Measurements from ENCODE around the gene MSMO1. TPM values are rescaled to one million over a fixed set of nuclear protein-coding genes. Genes with fewer than 3 reads are reported as not detected.

Gene MSMO1
- polyA plus RNA-seq, 1 donor from 2014 or later: 242 TPM

DNA sequence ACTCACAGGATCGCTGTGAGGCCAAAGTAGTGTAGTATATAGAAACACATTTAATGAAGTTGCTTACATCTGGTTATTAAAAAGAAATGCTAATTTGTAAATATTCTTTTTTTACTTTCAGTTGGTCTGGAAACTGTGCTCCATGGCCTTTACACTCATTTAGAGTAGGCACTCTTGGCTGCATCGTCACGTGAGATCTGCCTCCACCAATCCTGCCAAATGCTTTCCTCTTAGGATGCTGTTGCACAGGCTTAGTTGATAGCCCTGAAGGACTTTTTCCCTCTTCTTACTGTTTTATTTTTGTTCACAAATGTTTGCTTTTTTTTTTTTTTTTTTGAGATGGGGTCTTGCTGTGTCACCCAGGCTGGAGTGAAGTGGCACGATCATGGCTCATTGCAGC is 57.7 kb downstream of the MSMO1 start:
- Histone ChIP-seq H3K79me2 (replicated peaks; ENCODE audit: insufficient read depth, low read length) (peaks cover 97% of the 10 kb centered on the region), H3K27ac (ENCODE audit: low read length) (peak overlapping the region; percentile 6), H3K4me3 (ENCODE audit: low read length) (no peak overlapping the region), H3K27me3 (ENCODE audit: insufficient read depth, low read depth, low read length) (no peaks in the 10 kb centered on the region), H3K9me2 (ENCODE audit: insufficient read depth, low read length) (no peaks in the 10 kb centered on the region), H3K9ac (ENCODE audit: low read length) (no peak overlapping the region), H3K4me2 (ENCODE audit: low read length) (no peak overlapping the region), H2AFZ (ENCODE audit: low read depth, low read length) (no peak overlapping the region), H3K9me3 (ENCODE audit: low read length) (no peaks in the 10 kb centered on the region), H3F3A (ENCODE audit: insufficient read depth, low read length, poor library complexity, severe bottlenecking) (peaks cover 2% of the 10 kb centered on the region), H3K36me3 (ENCODE audit: insufficient read depth, low read length) (no peaks in the 10 kb centered on the region), H4K20me1 (ENCODE audit: insufficient read depth) (no peaks in the 10 kb centered on the region)
- TF ChIP-seq MXI1 (conservative IDR thresholded peaks at IDR 0.05; ENCODE audit: poor library complexity, severe bottlenecking): no peak
- no peak for TF ChIP-seq EZH2 (IDR thresholded peaks at IDR 0.05; ENCODE audit: borderline replicate concordance, insufficient read depth, low read length, poor library complexity, severe bottlenecking)
- TF ChIP-seq, protein P1, sequence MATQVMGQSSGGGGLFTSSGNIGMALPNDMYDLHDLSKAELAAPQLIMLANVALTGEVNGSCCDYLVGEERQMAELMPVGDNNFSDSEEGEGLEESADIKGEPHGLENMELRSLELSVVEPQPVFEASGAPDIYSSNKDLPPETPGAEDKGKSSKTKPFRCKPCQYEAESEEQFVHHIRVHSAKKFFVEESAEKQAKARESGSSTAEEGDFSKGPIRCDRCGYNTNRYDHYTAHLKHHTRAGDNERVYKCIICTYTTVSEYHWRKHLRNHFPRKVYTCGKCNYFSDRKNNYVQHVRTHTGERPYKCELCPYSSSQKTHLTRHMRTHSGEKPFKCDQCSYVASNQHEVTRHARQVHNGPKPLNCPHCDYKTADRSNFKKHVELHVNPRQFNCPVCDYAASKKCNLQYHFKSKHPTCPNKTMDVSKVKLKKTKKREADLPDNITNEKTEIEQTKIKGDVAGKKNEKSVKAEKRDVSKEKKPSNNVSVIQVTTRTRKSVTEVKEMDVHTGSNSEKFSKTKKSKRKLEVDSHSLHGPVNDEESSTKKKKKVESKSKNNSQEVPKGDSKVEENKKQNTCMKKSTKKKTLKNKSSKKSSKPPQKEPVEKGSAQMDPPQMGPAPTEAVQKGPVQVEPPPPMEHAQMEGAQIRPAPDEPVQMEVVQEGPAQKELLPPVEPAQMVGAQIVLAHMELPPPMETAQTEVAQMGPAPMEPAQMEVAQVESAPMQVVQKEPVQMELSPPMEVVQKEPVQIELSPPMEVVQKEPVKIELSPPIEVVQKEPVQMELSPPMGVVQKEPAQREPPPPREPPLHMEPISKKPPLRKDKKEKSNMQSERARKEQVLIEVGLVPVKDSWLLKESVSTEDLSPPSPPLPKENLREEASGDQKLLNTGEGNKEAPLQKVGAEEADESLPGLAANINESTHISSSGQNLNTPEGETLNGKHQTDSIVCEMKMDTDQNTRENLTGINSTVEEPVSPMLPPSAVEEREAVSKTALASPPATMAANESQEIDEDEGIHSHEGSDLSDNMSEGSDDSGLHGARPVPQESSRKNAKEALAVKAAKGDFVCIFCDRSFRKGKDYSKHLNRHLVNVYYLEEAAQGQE (IDR thresholded peaks at IDR 0.05; ENCODE audit: borderline replicate concordance): no peak
- TF ChIP-seq EP300 (conservative IDR thresholded peaks at IDR 0.05; ENCODE audit: poor library complexity, severe bottlenecking): no peak
- no peak for TF ChIP-seq TAF1 (IDR thresholded peaks at IDR 0.05; ENCODE audit: low read depth)
- TF ChIP-seq SMC3 (conservative IDR thresholded peaks at IDR 0.05; ENCODE audit: poor library complexity): no peak
- no peak for TF ChIP-seq RAD21 (conservative IDR thresholded peaks at IDR 0.05)
- TF ChIP-seq, protein P2, sequence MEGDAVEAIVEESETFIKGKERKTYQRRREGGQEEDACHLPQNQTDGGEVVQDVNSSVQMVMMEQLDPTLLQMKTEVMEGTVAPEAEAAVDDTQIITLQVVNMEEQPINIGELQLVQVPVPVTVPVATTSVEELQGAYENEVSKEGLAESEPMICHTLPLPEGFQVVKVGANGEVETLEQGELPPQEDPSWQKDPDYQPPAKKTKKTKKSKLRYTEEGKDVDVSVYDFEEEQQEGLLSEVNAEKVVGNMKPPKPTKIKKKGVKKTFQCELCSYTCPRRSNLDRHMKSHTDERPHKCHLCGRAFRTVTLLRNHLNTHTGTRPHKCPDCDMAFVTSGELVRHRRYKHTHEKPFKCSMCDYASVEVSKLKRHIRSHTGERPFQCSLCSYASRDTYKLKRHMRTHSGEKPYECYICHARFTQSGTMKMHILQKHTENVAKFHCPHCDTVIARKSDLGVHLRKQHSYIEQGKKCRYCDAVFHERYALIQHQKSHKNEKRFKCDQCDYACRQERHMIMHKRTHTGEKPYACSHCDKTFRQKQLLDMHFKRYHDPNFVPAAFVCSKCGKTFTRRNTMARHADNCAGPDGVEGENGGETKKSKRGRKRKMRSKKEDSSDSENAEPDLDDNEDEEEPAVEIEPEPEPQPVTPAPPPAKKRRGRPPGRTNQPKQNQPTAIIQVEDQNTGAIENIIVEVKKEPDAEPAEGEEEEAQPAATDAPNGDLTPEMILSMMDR (IDR thresholded peaks at IDR 0.05; ENCODE audit: poor library complexity, severe bottlenecking): no peak
- TF ChIP-seq POLR2AphosphoS5 (IDR thresholded peaks at IDR 0.05): no peak

DNA sequence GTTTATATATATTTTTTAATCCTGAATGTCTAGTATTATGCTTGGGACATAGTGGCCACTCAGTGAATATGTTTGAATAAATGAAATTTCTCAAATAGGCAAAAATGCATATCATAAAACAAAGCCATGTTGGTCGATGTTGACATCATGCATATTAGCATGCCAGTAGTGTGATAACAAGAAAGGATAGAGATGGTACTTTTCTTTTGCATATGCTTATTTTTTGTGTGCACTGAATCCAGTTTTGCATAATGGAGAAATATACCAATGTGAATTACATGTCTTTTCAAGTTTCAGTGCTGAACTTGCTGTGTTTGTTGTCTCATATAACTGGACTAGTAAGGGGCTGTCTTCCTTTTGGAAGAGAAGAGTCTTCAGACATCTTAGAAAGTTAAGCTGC is 58.9 kb downstream of the MSMO1 start:
- no peak for TF ChIP-seq EP300 (conservative IDR thresholded peaks at IDR 0.05; ENCODE audit: poor library complexity, severe bottlenecking)
- TF ChIP-seq SMC3 (conservative IDR thresholded peaks at IDR 0.05; ENCODE audit: poor library complexity): no peak
- TF ChIP-seq POLR2AphosphoS5 (IDR thresholded peaks at IDR 0.05): no peak
- TF ChIP-seq, protein P1 (IDR thresholded peaks at IDR 0.05; ENCODE audit: borderline replicate concordance): no peak
- no peak for TF ChIP-seq MXI1 (conservative IDR thresholded peaks at IDR 0.05; ENCODE audit: poor library complexity, severe bottlenecking)
- TF ChIP-seq EZH2 (IDR thresholded peaks at IDR 0.05; ENCODE audit: borderline replicate concordance, insufficient read depth, low read length, poor library complexity, severe bottlenecking): no peak
- TF ChIP-seq TAF1 (IDR thresholded peaks at IDR 0.05; ENCODE audit: low read depth): no peak
- TF ChIP-seq RAD21 (conservative IDR thresholded peaks at IDR 0.05): no peak
- TF ChIP-seq, protein P2 (IDR thresholded peaks at IDR 0.05; ENCODE audit: poor library complexity, severe bottlenecking): no peak
- H3K9me3 ChIP-seq (ENCODE audit: low read length): no peaks in the 10 kb centered on the region
- no peak overlapping the region for H3K4me3 ChIP-seq (ENCODE audit: low read length)
- no peaks in the 10 kb centered on the region for H3K9me2 ChIP-seq (ENCODE audit: insufficient read depth, low read length)
- no peaks in the 10 kb centered on the region for H3K36me3 ChIP-seq (ENCODE audit: insufficient read depth, low read length)
- no peak overlapping the region for H2AFZ ChIP-seq (ENCODE audit: low read depth, low read length)
- no peaks in the 10 kb centered on the region for H3K27me3 ChIP-seq (ENCODE audit: insufficient read depth, low read depth, low read length)
- no peak overlapping the region for H3K27ac ChIP-seq (ENCODE audit: low read length)
- H4K20me1 ChIP-seq (ENCODE audit: insufficient read depth): no peaks in the 10 kb centered on the region
- peaks cover 93% of the 10 kb centered on the region for H3K79me2 ChIP-seq (replicated peaks; ENCODE audit: insufficient read depth, low read length)
- no peaks in the 10 kb centered on the region for H3F3A ChIP-seq (ENCODE audit: insufficient read depth, low read length, poor library complexity, severe bottlenecking)
- H3K4me2 ChIP-seq (ENCODE audit: low read length): no peak overlapping the region
- no peak overlapping the region for H3K9ac ChIP-seq (ENCODE audit: low read length)

All from neural cell (in vitro differentiated cells).